ENCODE measurements around the gene KIF2C.

Gene KIF2C

GRCh38 chr1:44775078-44775929 lies 35.7 kb downstream of the KIF2C start, which contains the start of gene RPS8:
Gene RPS8 (plus strand): TSS chr1:44775540. CDS start chr1:44775597, 57 bp downstream.
- peak within 1 kb of the TSS; percentile 94 for H3K4me3 ChIP-seq (ENCODE audit: low read depth, low read length)
- peak; percentile 54 for DNase-seq (ENCODE audit: low read depth, low spot score)
- no peak for TF ChIP-seq CTCF (IDR thresholded peaks at IDR 0.05; ENCODE audit: insufficient read depth, low read length, missing control alignments)
- ChIA-PET POLR2A (interaction anchor here (0.6 to 4.2 kb wide), 23 partner anchors 9 to 236 kb away, joined by 3 to 36 read pairs (median 6); partner anchors contain the start of genes BTBD19, DYNLT4, EIF2B3 and HECTD3), CTCF (interaction anchor here (0.8 to 3.1 kb wide), 6 partner anchors 12 to 46 kb away, joined by 3 to 24 read pairs (median 6); partner anchors contain the start of genes BEST4, PLK3 and RNU5D-1)

GRCh38 chr1:44775930-44776729 lies 36.5 kb downstream of the KIF2C start:
- CTCF ChIA-PET = interaction anchor here (1.1 to 3.1 kb wide), 5 partner anchors 11 to 238 kb away, joined by 3 to 24 read pairs (median 6); partner anchors contain the start of genes BEST4, PLK3 and RNU5D-1
- peak overlapping the region; percentile 94 for H3K4me3 ChIP-seq (ENCODE audit: low read depth, low read length)
- TF ChIP-seq CTCF (IDR thresholded peaks at IDR 0.05; ENCODE audit: insufficient read depth, low read length, missing control alignments) = no peak
- no peak for DNase-seq (ENCODE audit: low read depth, low spot score)
- POLR2A ChIA-PET = interaction anchor here (0.7 to 4.2 kb wide), 21 partner anchors 8 to 235 kb away, joined by 3 to 36 read pairs (median 6); partner anchors contain the start of genes BTBD19, DYNLT4, EIF2B3 and HECTD3

- H3K4me3 ChIP-seq (ENCODE audit: low read depth, low read length) = peak overlapping the region; percentile 94
- CTCF ChIA-PET = interaction anchor here (1.1 to 3.1 kb wide), 6 partner anchors 10 to 238 kb away, joined by 3 to 24 read pairs (median 4); partner anchors contain the start of genes BEST4, PLK3 and RNU5D-1
- POLR2A ChIA-PET = interaction anchor here (1.1 to 4.2 kb wide), 5 partner anchors 10 to 235 kb away, joined by 7 to 36 read pairs (median 13); partner anchors contain the start of genes HECTD3, PLK3, RNU5D-1 and UROD
- no peak for TF ChIP-seq CTCF (IDR thresholded peaks at IDR 0.05; ENCODE audit: insufficient read depth, low read length, missing control alignments)
- DNase-seq (ENCODE audit: low read depth, low spot score) = no peak
Measured at GRCh38 chr1:44776730-44777068, 37.1 kb downstream of the KIF2C start.

- H3K4me3 ChIP-seq (ENCODE audit: low read depth, low read length) = peak overlapping the region; percentile 94
- DNase-seq (ENCODE audit: low read depth, low spot score) = no peak
- POLR2A ChIA-PET = interaction anchor here (0.5 to 4.2 kb wide), 2 partner anchors 23 to 1122 kb away, joined by 4 to 36 read pairs; partner anchors contain the start of gene PLK3
- TF ChIP-seq CTCF (IDR thresholded peaks at IDR 0.05; ENCODE audit: insufficient read depth, low read length, missing control alignments) = no peak
- CTCF ChIA-PET = interaction anchor here (0.5 to 2.0 kb wide), 9 partner anchors 9 to 237 kb away, joined by 3 to 10 read pairs (median 3); partner anchors contain the start of genes BEST4 and RNU5D-1
Measured at GRCh38 chr1:44777547-44777946, 37.9 kb downstream of the KIF2C start.

- peak overlapping the region; percentile 34; the same call in 1 of the 2 replicates for H3K4me3 ChIP-seq (ENCODE audit: low read depth, low read length)
- CTCF ChIA-PET = interaction anchor here (0.5 to 2.0 kb wide), 9 partner anchors 8 to 236 kb away, joined by 3 to 10 read pairs (median 3); partner anchors contain the start of genes BEST4 and RNU5D-1
- POLR2A ChIA-PET = interaction anchor here (0.5 to 4.2 kb wide), 2 partner anchors 22 to 1122 kb away, joined by 4 to 36 read pairs; partner anchors contain the start of gene PLK3
- TF ChIP-seq CTCF (IDR thresholded peaks at IDR 0.05; ENCODE audit: insufficient read depth, low read length, missing control alignments) = no peak
- DNase-seq (ENCODE audit: low read depth, low spot score) = no peak
Measured at GRCh38 chr1:44777969-44778635, 38.5 kb downstream of the KIF2C start.
